KG1 (cell line): Measurements from ENCODE around the gene ARHGAP10.
A peak's percentile ranks its signal among the peaks of the same experiment; 100 is the strongest.
"Not testable (repeated sequence)": the region's sequence is repeated elsewhere in the genome, so short reads cannot be mapped to it uniquely, and the experiment has no call there.

Experiments
- DNase-seq: peaks from one replicate; lab custom pipeline; 2025; lab: John Stamatoyannopoulos, UW

Gene ARHGAP10

GRCh38 chr4:147851135-147851534 lies 119.2 kb downstream of the ARHGAP10 start:
- DNase-seq: no peak

- no peak for DNase-seq
Observed at GRCh38 chr4:147853706-147854105, 121.8 kb downstream of the ARHGAP10 start.

- no peak for DNase-seq
Observed at GRCh38 chr4:147854154-147854553, 122.3 kb downstream of the ARHGAP10 start.

- no peak for DNase-seq
Observed at GRCh38 chr4:147855571-147856009, 123.7 kb downstream of the ARHGAP10 start.

DNA sequence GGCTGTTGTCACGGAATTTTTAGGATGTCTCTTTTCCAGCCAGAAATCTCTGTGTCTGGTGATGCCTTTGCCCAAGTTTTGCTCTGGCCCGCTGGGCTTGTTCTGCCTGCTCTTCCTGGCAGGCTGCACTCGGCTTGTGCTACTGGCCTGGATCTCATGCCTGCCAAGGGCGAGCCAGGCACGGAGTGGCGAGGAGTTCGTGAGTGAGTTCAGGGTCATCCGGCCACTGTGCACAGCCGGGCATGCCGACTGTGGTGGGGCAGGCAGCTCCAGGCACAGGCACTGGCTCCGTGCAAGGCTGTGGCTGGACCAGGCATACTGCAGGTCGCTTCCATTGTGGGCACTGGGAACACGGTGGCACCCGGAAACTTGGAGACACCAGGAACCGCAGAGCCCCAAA lies 129.1 kb downstream of the ARHGAP10 start:
- DNase-seq: no peak

DNA sequence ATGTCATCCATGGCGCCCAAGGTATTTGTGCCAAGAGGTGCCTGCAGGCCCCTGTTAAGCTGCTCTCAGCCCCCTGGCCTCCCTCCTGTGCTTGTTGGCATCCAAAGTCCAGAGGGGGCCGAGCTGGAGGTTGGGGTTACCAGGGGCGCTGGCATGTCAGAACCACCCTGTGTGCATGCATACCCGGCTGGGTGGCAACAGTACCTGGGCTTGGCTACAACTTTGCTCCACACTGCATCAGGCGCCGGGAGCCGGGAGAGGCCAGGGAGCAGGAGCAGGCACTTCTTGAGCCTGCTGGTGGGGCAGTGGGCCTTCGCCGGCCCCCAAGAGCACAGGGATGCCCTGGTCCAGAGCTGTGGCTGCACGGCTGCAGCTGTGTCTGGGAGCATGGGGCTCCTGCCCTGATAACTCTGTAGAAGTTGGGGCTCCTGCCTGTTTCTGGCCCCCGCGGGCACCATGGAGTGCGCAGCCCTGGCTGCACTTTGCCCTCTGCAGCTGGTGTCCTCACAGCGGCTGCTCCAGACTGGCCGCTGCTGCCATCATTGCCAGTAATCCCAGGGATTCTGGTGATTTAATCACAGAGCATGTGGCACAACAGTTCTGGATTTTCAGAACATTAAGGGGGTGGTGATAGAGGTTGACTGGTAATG lies 130.3 kb downstream of the ARHGAP10 start:
- no peak for DNase-seq

- no peak for DNase-seq
Observed at GRCh38 chr4:147863111-147863747, 131.3 kb downstream of the ARHGAP10 start.

GRCh38 chr4:147863808-147864472 lies 132.1 kb downstream of the ARHGAP10 start:
- no peak for DNase-seq

DNA sequence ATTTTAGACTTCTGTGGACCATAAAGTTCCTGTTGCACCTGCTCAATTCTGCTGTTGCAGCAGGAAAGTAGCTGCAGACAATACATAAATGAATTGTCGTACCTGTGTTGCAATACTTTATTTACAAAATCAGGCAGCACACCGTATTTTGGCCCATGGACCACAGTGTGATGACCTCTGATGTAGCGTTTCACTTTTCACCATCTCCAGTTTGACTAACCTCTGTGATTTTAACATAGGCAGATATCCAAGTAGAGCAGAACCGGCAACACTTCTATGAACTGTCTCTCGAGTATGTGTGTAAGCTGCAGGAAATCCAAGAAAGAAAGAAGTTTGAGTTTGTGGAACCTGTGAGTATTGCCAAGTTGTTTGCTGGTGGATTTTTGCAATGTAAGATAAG lies 132.7 kb downstream of the ARHGAP10 start:
- DNase-seq: no peak

DNA sequence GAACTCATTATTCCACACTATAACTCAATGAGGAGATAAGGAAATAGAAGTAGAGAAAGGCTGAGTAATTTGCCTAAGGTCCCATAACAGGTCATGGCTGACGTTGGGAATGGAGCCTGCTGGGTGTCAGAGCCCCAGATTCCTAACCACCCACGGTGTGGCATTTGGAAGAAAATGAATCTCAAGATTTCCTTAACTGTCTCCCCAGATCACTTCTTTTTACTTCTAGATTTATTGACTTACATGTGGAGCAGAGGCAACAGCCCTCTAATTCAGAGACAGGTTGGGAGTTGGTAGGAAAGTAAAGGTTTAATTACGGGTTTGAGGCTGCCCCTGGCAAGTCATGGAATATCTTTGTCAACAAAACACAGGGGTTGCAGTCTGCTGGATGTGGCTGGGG lies 134.0 kb downstream of the ARHGAP10 start:
- DNase-seq: no peak

GRCh38 chr4:147866532-147867271 lies 134.8 kb downstream of the ARHGAP10 start:
- peak; percentile 58 for DNase-seq

DNA sequence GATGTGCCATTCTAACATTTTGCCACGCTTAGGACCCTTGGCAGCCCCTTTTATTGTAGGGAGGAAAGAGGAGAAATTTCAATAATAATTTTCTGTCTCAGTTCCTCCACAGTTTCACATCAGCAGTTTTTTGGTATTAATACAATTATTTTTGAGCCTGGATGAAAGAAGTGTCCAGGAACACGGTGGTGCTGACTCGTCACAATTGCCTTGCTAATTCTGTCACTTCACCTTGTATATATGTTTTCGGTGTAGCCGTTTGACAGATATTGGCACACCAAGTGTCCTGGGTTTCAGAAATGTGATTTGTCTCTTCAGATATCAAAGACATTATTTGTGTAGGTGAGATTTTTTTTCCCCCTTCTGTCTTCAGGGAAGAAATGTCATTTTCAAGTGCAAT lies 142.2 kb downstream of the ARHGAP10 start:
- no peak for DNase-seq

DNA sequence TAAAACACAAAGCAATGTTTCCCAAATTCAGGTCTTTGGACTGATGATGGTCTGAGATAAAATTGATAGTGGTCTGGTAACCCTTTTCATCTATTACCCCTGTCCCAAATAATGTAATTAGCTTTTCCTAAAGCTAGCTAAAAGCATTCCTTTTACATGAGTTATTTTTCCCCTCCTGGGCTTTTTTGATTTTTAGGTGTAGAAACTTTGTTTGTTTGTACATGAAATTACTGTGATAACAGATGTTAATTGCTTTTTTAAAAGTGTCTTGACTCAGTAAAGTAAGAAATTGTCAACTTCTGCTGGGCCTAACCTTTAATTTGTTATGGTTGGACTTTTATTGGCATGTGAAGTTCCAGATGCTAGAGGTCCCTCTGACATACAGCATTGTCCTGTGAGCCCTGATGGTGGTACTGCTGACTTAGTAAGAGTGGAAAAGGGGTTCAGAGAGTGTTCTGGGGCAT lies 145.5 kb downstream of the ARHGAP10 start:
- DNase-seq: no peak

- DNase-seq: no peak
Observed at GRCh38 chr4:147879676-147880075, 147.8 kb downstream of the ARHGAP10 start.

- DNase-seq: no peak
Observed at GRCh38 chr4:147880511-147880910, 148.6 kb downstream of the ARHGAP10 start.

- no peak for DNase-seq
Observed at GRCh38 chr4:147884536-147884935, 152.6 kb downstream of the ARHGAP10 start.

GRCh38 chr4:147885216-147885615 lies 153.3 kb downstream of the ARHGAP10 start:
- not testable (repeated sequence) for DNase-seq

DNA sequence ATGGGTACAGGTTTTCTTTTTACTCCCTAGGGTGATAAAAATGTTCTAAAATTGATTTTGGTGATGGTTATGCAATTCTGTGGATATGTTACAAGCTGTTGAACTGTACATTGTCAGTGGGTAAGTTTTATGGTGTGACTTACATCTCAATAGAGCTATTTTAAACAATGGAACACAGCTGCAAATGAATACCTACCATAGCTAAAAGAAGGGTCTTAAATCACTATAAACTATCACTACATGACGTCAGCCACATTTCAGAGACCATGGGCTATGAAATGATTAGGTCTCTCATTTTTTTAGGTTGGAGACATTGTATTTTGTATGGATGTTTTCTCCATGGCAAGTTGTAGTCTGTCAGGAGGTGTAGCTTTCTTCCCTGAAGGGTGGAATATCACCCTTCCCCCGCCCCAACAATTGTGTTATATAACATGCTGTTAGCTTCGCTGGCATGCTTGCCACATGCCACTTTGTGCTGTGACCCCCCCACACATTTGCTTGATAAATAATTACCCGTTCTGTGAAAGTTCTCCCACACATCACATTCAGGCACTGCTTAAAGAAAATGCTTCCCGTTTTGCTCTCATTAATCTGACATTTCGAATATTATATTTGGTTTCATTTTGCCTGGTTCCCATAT lies 159.7 kb downstream of the ARHGAP10 start:
- DNase-seq: no peak

GRCh38 chr4:147899512-147899911 lies 167.6 kb downstream of the ARHGAP10 start:
- DNase-seq: no peak

DNA sequence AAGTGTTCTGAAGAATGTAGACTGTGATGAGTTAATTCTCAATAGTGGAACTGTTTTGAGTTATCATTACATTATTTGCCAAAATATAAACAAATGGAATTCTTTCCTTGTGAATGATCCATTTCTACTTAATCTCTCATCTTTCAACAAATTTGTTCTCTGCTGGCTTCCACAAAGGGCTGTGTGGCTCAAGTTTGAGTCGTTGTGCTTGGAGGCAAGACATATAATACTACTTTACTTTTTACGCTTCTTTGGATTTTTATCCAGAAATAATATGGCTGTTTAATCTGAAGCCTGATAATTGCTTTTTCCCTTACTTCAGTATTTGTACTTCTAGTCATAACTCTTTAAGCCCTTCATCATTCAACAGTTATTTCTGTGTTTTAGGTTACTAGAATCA lies 169.5 kb downstream of the ARHGAP10 start:
- DNase-seq: no peak

- no peak for DNase-seq
Observed at GRCh38 chr4:147901916-147902315, 170.0 kb downstream of the ARHGAP10 start.

GRCh38 chr4:147909225-147909624 lies 177.3 kb downstream of the ARHGAP10 start:
- DNase-seq: no peak
